HepG2 (cell line): ENCODE results near the gene TMEM125. TPM values are rescaled to one million over a fixed set of nuclear protein-coding genes. Genes with fewer than 3 reads are reported as not detected.

ENCODE experiments used
- DPF2 ChIP-seq: sonication (generic); formaldehyde crosslinking; IDR thresholded peaks from 2 replicates; pipeline ENCODE4 v1.4.0; 2020; ENCODE audit warnings: mild to moderate bottlenecking, low read depth, missing genetic modification reagents, borderline replicate concordance
- ESRRA ChIP-seq: sonication (generic); formaldehyde crosslinking; IDR thresholded peaks from 2 replicates; pipeline ENCODE4 v1.5.1; 2020; ENCODE audit warnings: mild to moderate bottlenecking, low read depth, missing genetic modification reagents
- FLYWCH1 ChIP-seq: sonication (generic); formaldehyde crosslinking; IDR thresholded peaks from 2 replicates; pipeline ENCODE4 v1.8.1; 2023; ENCODE audit warnings: mild to moderate bottlenecking, missing genetic modification reagents
- IKZF4 ChIP-seq: sonication (generic); formaldehyde crosslinking; IDR thresholded peaks from 2 replicates; pipeline ENCODE4 v1.5.1; 2020; ENCODE audit warnings: borderline replicate concordance, mild to moderate bottlenecking, low read depth, missing genetic modification reagents; ENCODE audit errors: not compliant biosample characterization
- IRX3 ChIP-seq: sonication (generic); formaldehyde crosslinking; IDR thresholded peaks from 2 replicates; pipeline ENCODE4 v1.8.1; 2023; ENCODE audit warnings: mild to moderate bottlenecking, low read depth, missing genetic modification reagents, borderline replicate concordance
- KAT2B ChIP-seq: fragments of 150-350 bp; IDR thresholded peaks from 2 replicates; pipeline ENCODE4 v1.6.1; 2014; ENCODE audit warnings: low read depth, low read length, borderline replicate concordance
- PAWR ChIP-seq: sonication (generic); formaldehyde crosslinking; IDR thresholded peaks from 2 replicates; pipeline ENCODE4 v1.4.0; 2020; ENCODE audit warnings: missing genetic modification reagents, mild to moderate bottlenecking, borderline replicate concordance
- RORA ChIP-seq: sonication (generic); formaldehyde crosslinking; IDR thresholded peaks from 2 replicates; pipeline ENCODE4 v1.5.0; 2020; ENCODE audit warnings: mild to moderate bottlenecking, missing genetic modification reagents, moderate library complexity
- SMARCE1 ChIP-seq: fragments of 450-650 bp; IDR thresholded peaks from 2 replicates; pipeline ENCODE4 v1.6.1; 2017; ENCODE audit warnings: borderline replicate concordance
- SOX6 ChIP-seq, 2 experiments: fragments of 450-650 bp in 1 of 2; sonication (generic) in 1 of 2; formaldehyde crosslinking in 1 of 2; IDR thresholded peaks; 2 replicates each; pipeline versions ENCODE4 v1.4.0 to v1.6.1; 2017 to 2020; ENCODE audit warnings: antibody characterized with exemption in 1 of 2, mild to moderate bottlenecking in 1 of 2, missing genetic modification reagents in 1 of 2
- SSRP1 ChIP-seq: IDR thresholded peaks from 2 replicates; pipeline ENCODE4 v1.6.1; 2016; ENCODE audit warnings: control low read depth
- ZMYM4 ChIP-seq: sonication (generic); formaldehyde crosslinking; IDR thresholded peaks from 2 replicates; pipeline ENCODE4 v1.8.1; 2023; ENCODE audit warnings: mild to moderate bottlenecking, missing genetic modification reagents
- ZNF468 ChIP-seq: sonication (generic); formaldehyde crosslinking; IDR thresholded peaks from 2 replicates; pipeline ENCODE4 v1.8.0; 2022; ENCODE audit warnings: mild to moderate bottlenecking, moderate library complexity, missing genetic modification reagents
- ZNF567 ChIP-seq: sonication (generic); formaldehyde crosslinking; IDR thresholded peaks from 2 replicates; pipeline ENCODE4 v1.8.1; 2023; ENCODE audit warnings: mild to moderate bottlenecking, missing genetic modification reagents, borderline replicate concordance
- ZNF780A ChIP-seq: sonication (generic); formaldehyde crosslinking; IDR thresholded peaks from 2 replicates; pipeline ENCODE4 v1.8.0; 2022; ENCODE audit warnings: mild to moderate bottlenecking, missing genetic modification reagents, moderate library complexity
- ZNF883 ChIP-seq: sonication (generic); formaldehyde crosslinking; IDR thresholded peaks from 2 replicates; pipeline ENCODE4 v1.5.1; 2020; ENCODE audit warnings: mild to moderate bottlenecking, missing genetic modification reagents; ENCODE audit errors: not compliant biosample characterization
- polyA plus RNA-seq, 8 experiments: library from polyadenylated mRNA; depleted of rRNA in 3 of 8; stranded (reverse) in 7 of 8; unstranded in 1 of 8; fragments of >200 nt; fragmentation: Illumina TruSeq in 4 of 8; extraction: Trizol in 4 of 8; gene quantifications; 2 replicates each; pipeline versions ENCODE4 v1.2.1 to v1.2.3, GENCODE V29; 2011 to 2016; ENCODE audit warnings: low read depth in 4 of 8, missing spikeins in 1 of 8, mixed read lengths in 1 of 8; ENCODE audit not compliant: insufficient read depth in 1 of 8
- total RNA-seq, 5 experiments: library from RNA; depleted of rRNA; stranded (reverse); fragments of >200 nt; fragmentation: Illumina TruSeq; extraction: Trizol; gene quantifications; 2 replicates each; pipeline ENCODE4 v1.2.3, GENCODE V29; 2016; ENCODE audit warnings: low read depth in 1 of 5
- TF ChIP-seq, protein P1 (sequence below): sonication (generic); formaldehyde crosslinking; IDR thresholded peaks from 2 replicates; pipeline ENCODE4 v1.9.0; 2021; ENCODE audit warnings: missing genetic modification reagents, borderline replicate concordance
- TF ChIP-seq, protein P2 (sequence below), 2 experiments: sonication (generic) in 1 of 2; formaldehyde crosslinking in 1 of 2; IDR thresholded peaks; 2 replicates each; pipeline versions ENCODE4 v1.4.0 to v1.6.1; 2018 to 2020; ENCODE audit warnings: missing genetic modification reagents in 2 of 2, borderline replicate concordance in 1 of 2, low read depth in 1 of 2, mild to moderate bottlenecking in 1 of 2, missing biosample characterization in 1 of 2

The TMEM125 gene
- total and polyA plus RNA-seq, 2 of the 13 experiments (the other 11 are each of a cell fraction or from before 2014, with no cell fraction given) = 0.03 TPM; not detected in 1

DNA sequence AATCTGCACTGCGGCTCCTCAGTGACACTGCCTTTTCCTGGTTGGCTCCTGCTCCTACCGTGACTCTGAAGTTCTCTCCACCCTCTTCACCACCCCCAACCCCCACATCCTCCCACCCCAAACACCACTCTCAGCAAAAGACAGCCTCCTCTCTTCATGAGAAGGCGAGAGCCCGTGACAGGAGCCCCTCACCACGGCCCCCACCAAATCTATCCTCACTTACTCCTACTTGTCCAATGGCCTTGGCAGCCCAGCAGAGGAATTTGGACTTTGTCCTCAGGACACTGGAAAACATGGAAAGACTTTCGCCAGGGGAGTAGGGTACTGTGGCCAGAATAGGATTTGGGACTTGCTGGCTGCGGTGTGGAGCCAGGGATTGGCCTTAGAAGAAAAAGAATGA is 6.9 kb downstream of the TMEM125 start (continued):
- TF ChIP-seq ESRRA (no peak; the same call in 1 of the 2 replicates), ZNF780A (CRISPR knock-in tag) (no peak), ZMYM4 (0 out of 2 replicates have a peak, but pooled peaks have one; percentile 25), KAT2B (no peak), FLYWCH1 (CRISPR knock-in tag) (no peak), IRX3 (no peak), SSRP1 (CRISPR knock-in tag) (no peak), RORA (CRISPR knock-in tag) (no peak), SMARCE1 (no peak), PAWR (no peak), ZNF883 (CRISPR knock-in tag) (no peak), ZNF567 (no peak), DPF2 (CRISPR knock-in tag) (0 out of 2 replicates have a peak, but pooled peaks have one; percentile 33), IKZF4 (CRISPR knock-in tag) (no peak), SOX6 (IDR thresholded peaks at IDR 0.05) (no peak), SOX6 (CRISPR knock-in tag; IDR thresholded peaks at IDR 0.05) (peak; percentile 51), ZNF468 (CRISPR knock-in tag) (no peak)
- TF ChIP-seq, protein P1, sequence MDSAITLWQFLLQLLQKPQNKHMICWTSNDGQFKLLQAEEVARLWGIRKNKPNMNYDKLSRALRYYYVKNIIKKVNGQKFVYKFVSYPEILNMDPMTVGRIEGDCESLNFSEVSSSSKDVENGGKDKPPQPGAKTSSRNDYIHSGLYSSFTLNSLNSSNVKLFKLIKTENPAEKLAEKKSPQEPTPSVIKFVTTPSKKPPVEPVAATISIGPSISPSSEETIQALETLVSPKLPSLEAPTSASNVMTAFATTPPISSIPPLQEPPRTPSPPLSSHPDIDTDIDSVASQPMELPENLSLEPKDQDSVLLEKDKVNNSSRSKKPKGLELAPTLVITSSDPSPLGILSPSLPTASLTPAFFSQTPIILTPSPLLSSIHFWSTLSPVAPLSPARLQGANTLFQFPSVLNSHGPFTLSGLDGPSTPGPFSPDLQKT (CRISPR knock-in tag) = no peak
- TF ChIP-seq, protein P2, sequence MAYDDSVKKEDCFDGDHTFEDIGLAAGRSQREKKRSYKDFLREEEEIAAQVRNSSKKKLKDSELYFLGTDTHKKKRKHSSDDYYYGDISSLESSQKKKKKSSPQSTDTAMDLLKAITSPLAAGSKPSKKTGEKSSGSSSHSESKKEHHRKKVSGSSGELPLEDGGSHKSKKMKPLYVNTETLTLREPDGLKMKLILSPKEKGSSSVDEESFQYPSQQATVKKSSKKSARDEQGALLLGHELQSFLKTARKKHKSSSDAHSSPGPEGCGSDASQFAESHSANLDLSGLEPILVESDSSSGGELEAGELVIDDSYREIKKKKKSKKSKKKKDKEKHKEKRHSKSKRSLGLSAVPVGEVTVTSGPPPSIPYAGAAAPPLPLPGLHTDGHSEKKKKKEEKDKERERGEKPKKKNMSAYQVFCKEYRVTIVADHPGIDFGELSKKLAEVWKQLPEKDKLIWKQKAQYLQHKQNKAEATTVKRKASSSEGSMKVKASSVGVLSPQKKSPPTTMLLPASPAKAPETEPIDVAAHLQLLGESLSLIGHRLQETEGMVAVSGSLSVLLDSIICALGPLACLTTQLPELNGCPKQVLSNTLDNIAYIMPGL (CRISPR knock-in tag; IDR thresholded peaks at IDR 0.05; ENCODE audit: borderline replicate concordance in 1 of 2, low read depth in 1 of 2) = no peak
